Fibroblast of lung (primary cell): ENCODE data around the gene CNTNAP4. TPM values are rescaled to one million over a fixed set of nuclear protein-coding genes. Genes with fewer than 3 reads are reported as not detected.

Experiments
- DNase-seq, 2 donors: peaks; one replicate each; pipeline versions ENCODE4 v3.0.0 to v3.0.0-alpha.2; 2010; ENCODE audit warnings: low read depth in 2 of 2
- H2AFZ ChIP-seq: 2 replicates; pipeline ENCODE4 v1.5.1; 2012; ENCODE audit warnings: low read length, control low read depth, inconsistent platforms
- H3K27ac ChIP-seq: 2 replicates; pipeline ENCODE4 v1.5.1; 2011; ENCODE audit warnings: low read length, control low read depth; ENCODE audit not compliant: insufficient read depth
- H3K27me3 ChIP-seq: 2 replicates; pipeline ENCODE4 v1.5.1; 2011; ENCODE audit warnings: mild to moderate bottlenecking, low read length; ENCODE audit not compliant: control insufficient read depth, insufficient read depth
- H3K36me3 ChIP-seq: 2 replicates; pipeline ENCODE4 v1.5.1; 2011; ENCODE audit warnings: low read length; ENCODE audit not compliant: control insufficient read depth, insufficient read depth
- H3K4me1 ChIP-seq: 2 replicates; pipeline ENCODE4 v1.5.1; 2011; ENCODE audit warnings: low read length; ENCODE audit not compliant: control insufficient read depth, insufficient read depth; ENCODE audit errors: extremely low read depth
- H3K4me2 ChIP-seq: 2 replicates; pipeline ENCODE4 v1.5.1; 2011; ENCODE audit warnings: low read length, control low read depth; ENCODE audit not compliant: insufficient read depth; ENCODE audit errors: extremely low read depth
- H3K4me3 ChIP-seq, 4 experiments: fragments of 200-600 bp in 1 of 4; sonication (generic) in 1 of 4; replicated peaks in 1 of 4; 2 replicates each; pipeline ENCODE4 v1.5.1; 2011 to 2016; ENCODE audit warnings: low read length in 4 of 4, low read depth in 3 of 4, mild to moderate bottlenecking in 3 of 4, control low read depth in 2 of 4, inconsistent platforms in 1 of 4, mixed read lengths in 1 of 4; ENCODE audit not compliant: insufficient read depth in 1 of 4; ENCODE audit errors: control extremely low read depth in 1 of 4
- H3K79me2 ChIP-seq: 2 replicates; pipeline ENCODE4 v1.5.1; 2012; ENCODE audit warnings: mild to moderate bottlenecking, low read length, inconsistent platforms; ENCODE audit not compliant: control insufficient read depth, insufficient read depth
- H3K9ac ChIP-seq: 2 replicates; pipeline ENCODE4 v1.5.1; 2011; ENCODE audit warnings: mild to moderate bottlenecking, low read length, control low read depth; ENCODE audit not compliant: insufficient read depth
- H3K9me3 ChIP-seq: 2 replicates; pipeline ENCODE4 v1.5.1; 2012; ENCODE audit warnings: low read depth, low read length; ENCODE audit not compliant: control insufficient read depth, insufficient read depth
- H4K20me1 ChIP-seq: 2 replicates; pipeline ENCODE4 v1.5.1; 2011; ENCODE audit warnings: low read length; ENCODE audit not compliant: control insufficient read depth, insufficient read depth; ENCODE audit errors: extremely low read depth
- EZH2 ChIP-seq: IDR thresholded peaks from 2 replicates; pipeline ENCODE4 v1.5.1; 2012; ENCODE audit warnings: low read length, control low read depth, mild to moderate bottlenecking; ENCODE audit errors: missing control alignments
- polyA plus RNA-seq, 2 donors: library from polyadenylated mRNA; depleted of rRNA in 1 of 2; stranded (reverse) in 1 of 2; unstranded in 1 of 2; fragments of >200 nt; gene quantifications; 2 replicates each; pipeline ENCODE4 v1.2.1, GENCODE V29; 2011 to 2012; ENCODE audit warnings: missing spikeins in 1 of 2
- total RNA-seq: library from RNA; depleted of rRNA; stranded (reverse); fragments of >200 nt; gene quantifications from 2 replicates; pipeline ENCODE4 v1.2.1, GENCODE V29; 2014
- TF ChIP-seq, protein P1 (sequence below), 2 donors: IDR thresholded peaks in 1 of 2; conservative IDR thresholded peaks in 1 of 2; 1 replicate in 1 of 2; 2 replicates in 1 of 2; pipeline ENCODE4 v1.5.1; 2011 to 2012; ENCODE audit warnings: low read length in 2 of 2, control low read depth in 1 of 2, inconsistent platforms in 1 of 2, low read depth in 1 of 2, mild to moderate bottlenecking in 1 of 2

The CNTNAP4 gene
- total and polyA plus RNA-seq, 2 donors (not counting 1 experiment from before 2014, with no cell fraction given), result not detected

DNA sequence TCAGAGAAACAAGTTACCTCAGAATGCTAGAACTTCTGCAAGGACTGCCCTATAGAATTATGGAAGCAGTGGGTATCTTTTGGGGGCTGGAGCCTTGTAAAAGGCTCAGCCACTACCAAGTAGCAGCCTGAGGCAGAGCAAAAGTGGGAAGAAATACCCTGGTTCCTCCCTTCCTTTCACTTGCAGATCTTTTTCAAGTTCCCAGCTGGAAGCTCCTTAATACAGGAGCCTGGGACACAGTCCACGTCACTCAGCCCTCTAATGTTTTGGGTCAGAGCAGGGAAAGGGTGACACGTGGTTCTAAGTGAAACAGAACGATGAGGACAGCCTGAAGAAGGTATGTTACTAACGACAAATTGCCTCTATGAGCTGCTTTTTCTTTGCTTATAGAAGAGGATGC is 93.1 kb downstream of the CNTNAP4 start:
- H3K79me2 ChIP-seq, result no peaks in the 10 kb centered on the region
- H3K36me3 ChIP-seq, result no peaks in the 10 kb centered on the region
- H3K9ac ChIP-seq, result no peak overlapping the region
- H3K27me3 ChIP-seq, result no peaks in the 10 kb centered on the region
- no peak overlapping the region for H3K27ac ChIP-seq
- no peaks in the 10 kb centered on the region for H4K20me1 ChIP-seq
- H3K9me3 ChIP-seq, result no peaks in the 10 kb centered on the region
- no peak overlapping the region for H3K4me3 ChIP-seq
- no peak overlapping the region for H2AFZ ChIP-seq
- TF ChIP-seq, protein P1, sequence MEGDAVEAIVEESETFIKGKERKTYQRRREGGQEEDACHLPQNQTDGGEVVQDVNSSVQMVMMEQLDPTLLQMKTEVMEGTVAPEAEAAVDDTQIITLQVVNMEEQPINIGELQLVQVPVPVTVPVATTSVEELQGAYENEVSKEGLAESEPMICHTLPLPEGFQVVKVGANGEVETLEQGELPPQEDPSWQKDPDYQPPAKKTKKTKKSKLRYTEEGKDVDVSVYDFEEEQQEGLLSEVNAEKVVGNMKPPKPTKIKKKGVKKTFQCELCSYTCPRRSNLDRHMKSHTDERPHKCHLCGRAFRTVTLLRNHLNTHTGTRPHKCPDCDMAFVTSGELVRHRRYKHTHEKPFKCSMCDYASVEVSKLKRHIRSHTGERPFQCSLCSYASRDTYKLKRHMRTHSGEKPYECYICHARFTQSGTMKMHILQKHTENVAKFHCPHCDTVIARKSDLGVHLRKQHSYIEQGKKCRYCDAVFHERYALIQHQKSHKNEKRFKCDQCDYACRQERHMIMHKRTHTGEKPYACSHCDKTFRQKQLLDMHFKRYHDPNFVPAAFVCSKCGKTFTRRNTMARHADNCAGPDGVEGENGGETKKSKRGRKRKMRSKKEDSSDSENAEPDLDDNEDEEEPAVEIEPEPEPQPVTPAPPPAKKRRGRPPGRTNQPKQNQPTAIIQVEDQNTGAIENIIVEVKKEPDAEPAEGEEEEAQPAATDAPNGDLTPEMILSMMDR (conservative IDR thresholded peaks at IDR 0.05 in 1 of 2, IDR thresholded peaks at IDR 0.05 in 1 of 2; ENCODE audit: low read depth in 1 of 2, low read length in 2 of 2), result no peak
- TF ChIP-seq EZH2, result no peak
- H3K4me1 ChIP-seq, result no peaks in the 10 kb centered on the region
- no peak overlapping the region for H3K4me2 ChIP-seq
- DNase-seq, result no peak

DNA sequence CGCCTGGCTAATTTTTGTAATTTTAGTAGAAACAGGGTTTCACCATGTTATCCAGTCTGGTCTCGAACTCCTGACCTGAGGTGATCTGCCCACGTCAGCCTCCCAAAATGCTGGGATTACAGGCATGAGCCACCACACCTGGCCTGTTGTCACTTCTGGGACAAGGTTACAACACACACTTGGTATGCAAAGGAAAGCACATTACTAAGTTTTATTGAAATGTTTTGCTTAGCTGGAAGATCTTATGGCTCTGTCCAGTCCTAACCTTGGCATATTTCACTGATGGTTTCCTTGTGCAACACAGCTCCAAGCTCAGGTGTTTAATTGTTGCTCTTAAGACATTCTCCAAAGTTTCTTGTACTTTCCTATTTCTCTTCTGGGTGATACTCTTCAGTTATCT is 94.2 kb downstream of the CNTNAP4 start:
- Histone ChIP-seq H3K27me3 (no peaks in the 10 kb centered on the region), H3K4me2 (no peak overlapping the region), H3K9ac (no peak overlapping the region), H4K20me1 (no peaks in the 10 kb centered on the region), H2AFZ (no peak overlapping the region), H3K36me3 (no peaks in the 10 kb centered on the region), H3K9me3 (no peaks in the 10 kb centered on the region), H3K4me1 (no peaks in the 10 kb centered on the region), H3K27ac (no peak overlapping the region), H3K4me3 (no peak overlapping the region), H3K79me2 (no peaks in the 10 kb centered on the region)
- DNase-seq, result no peak
- TF ChIP-seq, protein P1 (conservative IDR thresholded peaks at IDR 0.05 in 1 of 2, IDR thresholded peaks at IDR 0.05 in 1 of 2; ENCODE audit: low read depth in 1 of 2, low read length in 2 of 2), result no peak
- no peak for TF ChIP-seq EZH2

DNA sequence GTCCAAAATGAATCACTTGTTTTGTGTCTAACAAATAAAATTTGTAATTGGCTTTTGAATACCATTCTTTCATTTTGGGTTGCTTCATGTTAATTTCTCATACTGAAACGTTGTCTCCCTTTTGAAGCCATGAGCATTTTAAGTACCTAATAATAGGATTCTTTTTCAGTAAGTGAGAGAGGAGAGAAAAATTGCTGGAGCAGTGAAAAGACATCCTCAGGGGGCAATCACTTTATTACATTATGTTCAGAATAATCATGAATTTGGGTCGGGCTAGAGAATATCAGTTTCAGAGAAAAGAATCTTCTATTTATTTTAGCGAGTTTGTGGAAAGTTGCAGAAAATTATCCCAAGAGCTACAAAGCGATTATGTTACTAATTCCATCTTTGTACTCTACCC is 96.8 kb downstream of the CNTNAP4 start:
- Histone ChIP-seq H3K9ac (no peak overlapping the region), H3K79me2 (no peaks in the 10 kb centered on the region), H3K4me1 (no peaks in the 10 kb centered on the region), H3K4me2 (no peak overlapping the region), H3K9me3 (no peaks in the 10 kb centered on the region), H4K20me1 (no peaks in the 10 kb centered on the region), H3K27me3 (no peaks in the 10 kb centered on the region), H3K4me3 (no peak overlapping the region), H2AFZ (no peak overlapping the region), H3K36me3 (no peaks in the 10 kb centered on the region), H3K27ac (no peak overlapping the region)
- DNase-seq, result no peak
- TF ChIP-seq, protein P1 (conservative IDR thresholded peaks at IDR 0.05 in 1 of 2, IDR thresholded peaks at IDR 0.05 in 1 of 2; ENCODE audit: low read depth in 1 of 2, low read length in 2 of 2), result no peak
- TF ChIP-seq EZH2, result no peak
